Glomerular visceral epithelial cell (primary cell): Measurements from ENCODE around the gene RNF220.

ENCODE experiments used
- DNase-seq: peaks from one replicate; pipeline ENCODE4 v3.0.0-alpha.2; 2016; ENCODE audit errors: extremely low spot score

The RNF220 gene

DNA sequence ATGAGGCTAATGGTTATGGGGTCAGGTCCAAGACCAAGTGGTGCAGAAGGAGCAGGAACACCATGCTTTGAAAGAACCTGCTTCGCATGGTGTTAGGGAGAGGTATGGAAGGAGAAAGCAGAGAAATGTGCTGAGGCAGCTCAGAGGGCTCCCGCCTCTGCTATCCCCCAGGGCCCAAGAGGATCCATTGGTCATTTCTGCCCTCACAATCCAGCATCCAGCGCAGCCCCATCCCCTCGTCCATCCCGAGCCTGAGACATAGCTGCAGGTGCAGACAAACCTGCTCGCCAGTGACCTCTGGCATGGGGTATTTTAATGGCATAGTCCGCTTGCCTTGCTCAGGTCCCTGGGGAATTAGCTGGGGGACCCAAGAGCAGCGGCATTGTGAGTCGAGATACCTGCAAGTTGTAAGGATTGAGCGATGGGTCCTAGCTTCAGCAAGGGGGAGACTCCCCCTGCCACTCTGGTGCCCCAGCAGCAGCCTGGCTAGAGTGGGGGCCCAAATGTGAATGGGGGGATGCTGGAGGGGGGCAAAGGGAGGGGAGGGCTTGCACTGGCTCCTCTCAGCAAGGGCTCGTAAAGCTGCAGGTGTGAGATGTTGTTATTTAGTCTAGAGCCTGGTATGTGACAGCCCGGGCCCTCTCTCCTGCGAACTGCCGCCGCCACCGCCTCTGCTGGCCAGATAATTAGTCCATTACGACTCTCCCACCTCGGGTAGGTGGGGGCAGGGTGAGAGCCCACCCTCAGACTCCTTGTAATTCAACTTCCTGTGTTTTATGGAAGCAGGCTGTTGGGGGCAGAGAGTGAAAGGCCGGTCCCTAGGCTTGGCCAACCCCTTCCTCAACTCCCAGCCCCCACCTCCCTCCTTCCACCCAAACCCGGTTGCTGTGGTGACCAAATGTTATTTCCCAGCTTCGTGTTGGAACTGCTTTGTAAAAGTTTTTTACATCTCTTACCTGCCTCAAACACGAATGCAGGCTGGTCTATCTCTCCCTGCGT lies 118.8 kb downstream of the RNF220 start:
- DNase-seq = no peak

DNA sequence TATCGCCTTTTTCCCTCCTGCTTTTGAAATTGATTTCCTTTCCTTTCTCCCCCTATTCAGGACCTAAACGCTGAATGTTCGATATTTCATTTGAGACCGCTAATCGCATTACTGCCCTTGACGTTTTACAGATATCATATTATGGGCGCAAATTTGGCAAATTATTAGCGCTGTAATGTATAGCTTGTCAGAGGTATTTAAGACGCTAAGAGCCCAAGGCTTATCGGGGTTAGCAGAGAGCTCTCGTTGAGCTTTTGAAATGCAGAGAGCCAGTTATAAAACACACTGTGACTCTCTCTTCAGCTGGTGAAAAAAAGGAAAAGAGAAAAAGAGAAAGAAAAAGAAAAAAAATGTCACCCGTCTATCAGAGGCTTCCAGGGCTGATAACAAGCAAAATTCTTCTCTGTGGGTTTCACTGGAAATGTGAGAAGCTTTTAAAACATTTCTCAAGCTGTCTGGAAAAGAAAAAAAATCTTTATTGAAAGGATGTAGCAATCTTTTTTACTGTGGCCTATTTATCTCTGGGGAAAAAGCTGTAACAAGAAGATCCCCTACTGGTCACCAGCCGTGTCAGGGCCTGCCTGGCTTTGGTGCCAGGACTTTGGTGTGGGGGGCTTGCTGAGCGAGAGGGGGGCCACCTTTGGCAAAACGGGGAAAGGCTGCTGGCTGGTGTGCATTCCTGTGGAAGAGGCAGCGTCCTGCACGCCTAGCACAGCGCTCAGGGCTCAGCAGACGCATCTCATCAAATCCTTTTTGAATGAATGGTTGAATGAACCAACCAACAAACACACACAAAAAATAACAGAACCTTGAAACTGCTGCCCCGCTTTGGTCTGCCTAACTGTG lies 119.8 kb downstream of the RNF220 start:
- DNase-seq = no peak

DNA sequence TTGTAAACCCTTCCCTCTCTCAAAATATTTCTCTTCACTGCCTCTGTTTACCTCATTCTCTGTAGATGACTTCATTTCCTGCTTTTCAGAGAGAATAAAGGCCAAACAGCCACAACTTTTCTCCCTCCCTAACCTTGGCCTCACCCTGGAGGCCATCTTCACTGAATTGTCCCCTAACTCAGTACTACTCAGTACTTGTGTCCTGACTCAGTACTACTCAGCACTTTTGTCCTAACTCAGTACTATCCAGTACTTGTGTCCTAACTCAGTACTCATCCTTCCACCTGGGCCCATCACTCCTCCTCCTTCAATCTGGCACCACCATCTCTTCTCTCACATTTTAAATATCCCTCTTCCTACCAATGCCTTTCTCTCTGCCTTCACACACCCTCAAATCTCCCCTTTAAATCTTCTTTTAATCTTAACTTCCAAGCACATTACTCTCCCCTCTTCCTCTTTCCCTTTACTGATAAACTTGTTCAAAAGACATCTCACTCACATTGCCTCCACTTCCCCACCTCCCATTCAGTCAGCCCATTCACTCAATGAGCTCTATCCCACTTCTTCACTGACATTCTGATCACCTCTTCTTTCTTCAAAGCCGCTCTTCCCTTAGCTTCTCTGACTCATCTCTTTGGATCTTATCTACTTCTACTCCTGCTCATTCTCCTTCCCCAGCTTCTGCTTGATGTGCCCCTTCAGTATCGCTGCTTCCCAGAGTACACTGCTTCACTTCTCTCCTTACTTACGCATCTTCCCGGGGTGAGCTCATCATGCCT lies 121.4 kb downstream of the RNF220 start:
- no peak for DNase-seq

DNA sequence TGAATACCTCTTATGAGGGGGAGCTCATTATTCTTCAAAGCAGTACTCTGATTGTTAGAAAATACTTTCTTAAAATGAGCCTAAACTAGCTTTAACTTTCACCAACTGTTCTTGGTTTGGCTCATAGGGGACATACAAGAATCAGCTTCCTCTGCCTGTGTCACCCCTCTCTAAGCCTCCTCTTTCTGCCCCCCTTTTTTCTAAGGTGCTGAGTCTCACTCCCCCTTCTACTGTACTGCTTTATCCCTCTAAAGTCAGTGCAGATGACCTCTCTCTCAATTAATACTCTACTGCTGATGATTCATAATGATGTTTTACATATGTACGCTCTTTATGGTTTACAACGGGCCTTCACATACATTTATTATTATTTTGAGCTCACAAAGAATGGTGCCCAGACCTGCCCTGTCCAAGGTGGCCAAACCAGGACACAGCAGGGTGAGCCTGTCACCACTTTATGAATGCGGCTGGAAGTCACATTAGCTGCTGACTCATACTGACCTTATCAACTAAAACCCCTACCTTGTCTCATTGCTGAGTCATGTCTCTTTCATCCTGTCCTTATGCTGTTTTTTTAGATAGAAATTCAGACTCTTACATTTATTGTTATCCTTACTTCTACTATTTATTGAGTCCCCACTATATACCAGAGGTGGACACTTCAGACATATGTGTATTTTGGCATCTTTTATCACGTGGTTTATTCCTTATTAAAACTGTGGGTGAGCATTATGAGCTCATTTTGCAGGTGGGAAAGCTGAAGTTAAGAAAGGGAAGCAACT lies 126.9 kb downstream of the RNF220 start:
- peak; percentile 36 for DNase-seq

DNA sequence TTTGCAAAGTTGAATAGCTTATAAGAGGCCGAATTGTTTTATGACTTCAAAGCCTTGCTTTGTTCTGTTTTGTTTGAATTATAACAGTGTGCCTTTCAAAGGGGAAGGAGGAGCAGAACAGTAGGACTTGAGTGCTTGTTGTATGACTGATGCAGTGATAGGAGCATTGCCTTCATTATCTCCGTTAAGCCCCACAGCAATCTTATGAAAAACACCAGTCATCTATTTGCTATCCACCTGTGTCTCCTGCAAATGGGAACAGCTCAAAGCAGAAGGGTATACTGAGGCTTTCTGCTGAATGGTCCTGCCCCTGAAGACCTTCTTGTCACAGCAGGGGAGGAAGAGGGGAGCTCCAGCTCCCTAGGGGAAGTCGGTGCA lies 127.5 kb downstream of the RNF220 start:
- no peak for DNase-seq

DNA sequence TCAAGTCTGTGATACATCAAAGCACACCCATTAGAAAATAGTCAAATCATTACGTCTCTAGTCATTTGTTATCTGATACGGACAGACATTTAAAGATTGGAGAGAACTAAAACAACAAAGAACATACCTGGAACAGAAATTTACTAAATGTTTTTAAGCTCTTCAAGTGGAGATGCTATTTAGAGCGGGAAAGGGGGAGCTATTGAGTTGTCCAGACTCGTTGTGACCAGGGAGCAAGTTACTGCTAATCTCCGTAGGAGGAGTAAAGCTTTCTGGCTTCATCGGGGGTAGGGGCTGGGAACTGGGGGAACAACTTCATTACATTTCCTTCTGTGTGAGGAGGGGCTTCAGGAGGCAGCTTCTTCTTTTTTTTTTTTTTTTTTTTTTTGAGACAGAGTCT lies 129.7 kb downstream of the RNF220 start:
- DNase-seq = no peak

DNA sequence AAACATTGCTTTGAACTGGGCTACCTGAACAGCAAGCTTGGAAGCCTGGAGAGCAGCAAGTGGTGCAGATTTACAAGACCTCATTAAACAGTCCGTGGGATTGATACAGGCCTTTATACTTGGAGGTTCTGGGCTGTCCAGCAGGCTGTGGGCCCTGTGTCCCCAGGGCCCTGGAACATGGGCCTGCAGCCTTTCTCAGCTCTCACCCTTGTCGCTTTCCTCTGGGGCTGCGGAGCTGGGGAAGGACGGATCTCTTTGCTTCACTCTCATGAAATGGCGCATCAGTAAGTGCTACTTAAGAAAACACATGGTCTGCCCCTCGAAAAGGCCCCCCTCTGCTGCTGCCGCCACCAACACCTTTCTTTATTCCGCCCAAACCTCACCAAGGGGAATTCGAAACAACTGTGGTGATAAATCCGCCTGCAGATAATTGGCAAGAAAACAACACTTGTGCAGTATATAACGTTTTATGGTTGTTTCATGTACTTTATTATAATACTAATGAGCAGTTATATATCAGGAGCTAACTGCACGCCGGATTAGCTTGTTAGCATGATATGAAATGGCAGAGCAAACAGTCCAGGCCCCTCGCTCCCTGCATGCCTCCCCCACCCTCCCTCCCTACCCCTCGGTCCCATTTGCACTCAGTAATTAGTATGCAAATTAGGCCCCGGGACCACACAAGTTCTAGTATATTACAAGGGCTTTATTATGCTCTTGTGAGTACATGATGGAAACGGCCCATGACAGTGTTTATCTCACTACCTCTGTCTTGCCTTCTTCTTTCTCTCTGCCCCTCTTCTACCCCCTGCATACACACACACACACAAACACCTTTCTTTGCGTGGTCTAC lies 131.5 kb downstream of the RNF220 start:
- no peak for DNase-seq

DNA sequence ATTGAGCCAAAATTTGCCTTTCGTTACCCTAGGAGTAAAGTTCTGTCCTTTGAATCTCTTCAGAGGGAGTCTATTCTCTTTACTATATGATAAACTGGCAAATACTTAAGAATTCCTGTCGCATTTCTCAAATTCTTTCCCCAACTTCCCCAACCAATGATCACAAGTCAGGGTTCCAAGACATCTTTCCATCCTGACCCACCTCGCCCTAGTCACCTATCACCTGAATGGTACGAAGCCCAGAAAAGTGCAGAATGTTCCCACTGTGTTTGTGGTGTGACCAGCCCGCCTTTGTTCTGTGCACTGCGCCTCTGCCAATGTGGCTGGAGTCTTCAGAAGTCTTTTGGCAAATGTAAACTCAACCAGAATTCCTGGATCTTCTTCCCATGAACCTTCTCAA lies 132.5 kb downstream of the RNF220 start:
- no peak for DNase-seq

DNA sequence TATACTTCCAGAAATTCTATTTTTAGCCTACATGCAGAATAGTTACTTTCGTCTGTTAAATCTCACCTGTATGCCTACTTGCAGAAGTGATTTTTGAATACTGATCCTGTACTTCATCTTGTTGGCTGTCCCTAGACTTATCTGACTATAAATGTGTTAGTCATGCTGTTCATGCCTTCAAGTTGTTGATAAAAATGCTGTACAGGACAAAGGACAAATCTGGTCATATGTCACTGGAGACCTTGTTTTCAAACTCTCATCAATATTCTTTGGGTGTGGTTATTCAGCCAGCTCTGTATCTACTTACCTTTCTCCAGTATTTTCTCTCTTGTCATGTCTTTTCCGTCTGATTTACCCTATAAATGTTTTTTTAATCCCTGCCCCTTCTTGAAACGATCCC lies 132.9 kb downstream of the RNF220 start:
- DNase-seq = no peak

DNA sequence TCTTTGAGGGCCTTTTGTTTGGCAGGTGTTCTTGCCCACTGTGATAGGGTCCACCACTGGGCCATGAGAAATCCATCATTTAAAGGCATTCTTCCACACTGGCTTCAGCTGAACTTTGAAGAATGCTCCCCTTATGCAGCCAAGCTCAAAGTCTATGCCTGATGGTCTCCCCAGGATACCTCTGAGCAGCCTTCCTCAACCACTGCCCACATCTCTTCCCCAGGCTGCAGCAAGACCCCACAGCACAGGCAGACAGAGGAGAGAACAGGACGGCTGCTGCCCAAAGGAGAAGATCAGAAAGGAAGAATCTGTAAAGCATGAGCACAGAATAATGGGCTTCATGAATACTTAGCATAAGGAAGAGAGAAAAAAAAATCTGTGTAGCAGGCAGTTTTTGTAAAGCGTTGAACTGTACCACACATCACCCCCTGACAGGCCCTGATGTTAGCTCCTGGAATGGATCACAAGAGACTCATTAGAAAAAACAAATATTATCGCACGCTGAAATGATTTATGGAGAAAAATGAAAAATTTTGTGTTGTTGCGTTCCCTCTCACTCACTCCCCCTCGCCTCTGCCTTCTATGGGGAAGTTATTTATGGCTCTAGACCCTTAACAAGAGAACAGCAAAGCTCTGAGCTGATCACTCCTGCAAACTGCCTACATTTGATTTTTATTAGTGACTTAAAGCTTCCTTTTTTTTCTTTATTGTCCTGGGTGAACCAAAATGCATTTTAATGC lies 135.1 kb downstream of the RNF220 start:
- DNase-seq = no peak

DNA sequence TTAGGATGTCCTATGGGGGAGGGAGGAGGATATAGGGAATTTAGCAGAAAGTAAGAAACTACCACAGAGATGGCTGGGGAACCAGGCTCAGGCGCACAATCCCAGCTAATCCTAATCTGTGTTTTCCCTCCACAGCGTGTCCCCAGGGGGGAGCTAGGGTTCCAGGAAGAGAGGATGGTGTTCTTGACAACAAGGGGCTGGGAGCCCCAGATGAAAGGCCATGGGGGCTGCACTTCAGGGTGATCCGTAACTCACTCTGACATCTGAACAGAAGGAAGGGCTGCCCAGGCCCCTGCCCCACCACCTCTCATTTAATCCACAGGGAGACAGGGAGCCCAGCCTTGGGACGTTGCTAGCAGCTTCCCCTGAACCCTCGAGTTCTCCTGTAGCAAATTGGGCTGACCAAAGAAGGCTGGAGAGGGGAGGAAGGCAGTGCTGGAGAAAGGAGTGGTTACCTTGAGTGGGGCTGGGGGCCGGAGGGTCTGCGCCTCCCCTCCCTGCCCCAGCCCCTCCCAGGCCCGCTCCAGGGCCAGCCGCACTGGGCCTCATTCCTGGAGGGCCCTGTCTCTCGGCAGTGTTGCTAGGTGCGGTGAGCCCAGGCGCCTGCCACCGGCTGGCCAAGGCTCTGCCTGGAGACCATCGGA lies 137.5 kb downstream of the RNF220 start:
- DNase-seq = no peak

DNA sequence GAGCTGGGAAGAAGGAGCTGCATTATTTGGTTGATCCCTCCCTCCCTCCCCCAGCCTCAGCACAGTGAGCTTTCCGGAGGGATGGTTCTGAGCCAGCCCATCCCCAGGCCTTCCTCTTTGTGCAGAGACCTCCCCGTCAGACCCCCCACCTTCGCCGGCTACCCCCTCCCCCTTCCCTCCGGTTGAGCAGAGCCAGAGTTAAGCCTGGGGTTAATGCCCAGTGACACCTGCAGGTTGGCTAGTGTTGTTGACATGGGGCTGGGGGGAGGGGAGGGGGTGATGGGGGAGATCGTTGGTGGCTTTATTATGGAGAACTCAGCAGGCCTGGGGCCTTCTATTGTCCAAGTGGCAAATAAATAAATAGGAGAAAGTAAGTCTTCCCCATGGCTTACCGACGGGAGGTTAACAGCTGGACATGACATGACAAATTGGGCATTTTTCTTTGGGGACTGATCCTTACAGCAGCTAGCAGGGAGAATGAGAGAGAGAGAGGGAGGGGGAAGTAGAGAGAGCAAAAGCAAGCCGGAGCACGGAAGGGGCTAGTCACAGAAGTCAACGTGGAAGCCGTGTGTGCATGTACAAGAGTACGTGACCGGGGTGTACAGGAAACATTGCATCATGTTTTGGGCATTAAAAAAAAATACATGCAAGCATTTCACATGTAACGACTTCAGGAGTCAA lies 138.1 kb downstream of the RNF220 start:
- no peak for DNase-seq

DNA sequence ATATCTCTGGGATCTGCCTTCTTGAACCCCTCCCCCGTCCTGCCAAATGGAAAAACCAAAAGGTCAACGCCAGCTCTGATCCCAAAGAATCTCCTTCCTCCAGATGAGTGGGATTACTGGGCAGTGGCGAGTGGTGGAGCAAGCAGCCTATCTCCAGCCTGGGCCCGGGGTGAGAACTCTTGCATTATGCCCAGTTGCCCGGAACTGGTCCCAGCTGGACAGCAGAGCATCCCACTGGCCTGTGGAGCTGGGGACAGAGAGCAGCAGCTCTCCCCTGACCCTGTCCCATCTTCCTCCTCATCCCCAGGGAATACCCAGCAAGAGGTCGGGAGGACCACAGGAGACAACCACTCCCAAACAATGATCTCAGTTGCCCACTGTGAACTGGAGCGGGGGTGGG lies 138.7 kb downstream of the RNF220 start:
- DNase-seq = no peak

DNA sequence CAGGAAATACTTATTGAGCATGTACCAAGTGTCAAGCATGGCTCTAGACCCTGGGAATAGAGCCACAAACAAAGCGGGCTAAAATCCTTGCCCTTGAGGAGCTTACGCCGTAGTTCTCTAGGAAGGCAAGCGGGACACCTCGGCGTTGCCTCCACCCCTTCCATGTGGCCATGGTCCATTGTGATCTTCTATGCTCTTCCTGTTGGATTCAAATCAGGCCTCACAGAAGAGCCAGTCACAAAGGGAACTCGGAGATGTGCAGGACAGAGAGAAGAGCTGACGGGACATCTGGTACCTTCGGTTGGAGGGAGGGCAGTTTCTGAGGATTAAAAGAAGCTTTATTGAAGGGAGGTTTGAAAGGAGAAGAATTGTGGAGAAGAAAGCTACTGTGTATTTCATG lies 139.9 kb downstream of the RNF220 start:
- no peak for DNase-seq

DNA sequence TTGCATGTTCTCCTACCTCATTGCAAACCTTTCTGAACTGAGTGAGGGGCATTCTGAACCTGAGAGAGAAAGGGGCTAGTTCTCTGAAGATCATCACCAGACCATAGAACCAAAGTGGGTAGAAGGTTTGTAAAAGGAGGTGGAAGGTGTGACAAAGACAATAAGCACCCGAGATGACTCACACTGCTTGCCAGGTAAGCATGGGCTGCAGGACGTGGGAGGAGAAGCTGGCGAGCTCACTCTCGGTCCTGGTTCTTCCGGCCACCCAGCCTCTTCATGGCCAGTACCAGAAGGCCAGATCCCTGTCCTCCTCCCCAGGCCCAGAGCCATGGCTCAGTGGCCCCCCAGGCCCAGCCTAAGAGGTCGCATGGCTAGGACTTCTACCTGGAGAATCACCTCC lies 140.9 kb downstream of the RNF220 start:
- DNase-seq = no peak

DNA sequence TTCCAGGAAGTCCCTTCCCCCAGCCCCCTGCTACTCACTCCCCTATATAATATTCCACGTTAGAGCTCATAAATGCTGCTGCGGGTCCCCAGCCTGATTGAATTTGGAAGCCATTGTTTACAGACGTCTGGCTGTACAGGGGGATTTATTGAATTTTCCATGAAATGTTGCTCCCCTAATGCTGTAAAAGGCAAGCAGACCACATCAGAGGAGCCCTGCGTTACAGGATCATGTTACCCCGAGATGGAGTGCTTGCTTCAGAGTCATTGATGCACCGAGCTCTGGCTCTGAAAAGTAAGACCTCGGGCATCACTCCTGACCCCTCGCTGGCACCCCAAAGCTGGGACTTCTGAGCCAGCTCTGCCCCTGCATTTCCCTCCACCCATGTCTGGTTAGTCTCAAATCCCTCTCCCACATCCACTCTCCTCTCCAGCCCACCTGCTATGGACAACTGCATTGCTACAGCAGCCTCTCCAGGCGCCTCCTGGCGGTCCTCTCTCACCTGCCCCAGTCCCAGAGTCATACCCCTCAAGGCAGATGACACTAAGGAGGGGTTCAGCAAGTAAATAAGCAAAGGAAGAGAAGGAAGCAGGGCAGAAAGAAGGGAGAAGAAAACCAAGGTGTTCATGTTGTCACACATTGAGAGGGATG lies 141.5 kb downstream of the RNF220 start:
- DNase-seq = no peak

DNA sequence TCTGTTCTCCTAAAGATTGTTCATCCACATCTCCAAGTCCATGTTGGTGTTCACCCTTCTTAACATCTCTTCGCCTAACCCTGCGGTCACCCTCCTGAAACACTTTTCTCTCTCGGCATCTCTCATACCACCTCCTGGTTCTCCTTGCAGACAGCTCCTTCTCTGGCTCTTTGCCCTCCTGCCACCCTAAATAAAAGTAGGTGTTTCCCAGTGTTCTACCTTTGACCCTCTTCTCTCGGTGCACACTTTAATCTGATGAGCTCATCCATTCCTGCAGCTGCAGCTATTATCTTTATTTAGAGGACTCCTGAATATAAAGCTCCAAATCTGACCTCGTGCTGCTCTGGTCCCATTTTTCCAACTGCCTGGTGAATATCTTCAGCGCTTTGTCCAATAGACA lies 142.3 kb downstream of the RNF220 start:
- no peak for DNase-seq

DNA sequence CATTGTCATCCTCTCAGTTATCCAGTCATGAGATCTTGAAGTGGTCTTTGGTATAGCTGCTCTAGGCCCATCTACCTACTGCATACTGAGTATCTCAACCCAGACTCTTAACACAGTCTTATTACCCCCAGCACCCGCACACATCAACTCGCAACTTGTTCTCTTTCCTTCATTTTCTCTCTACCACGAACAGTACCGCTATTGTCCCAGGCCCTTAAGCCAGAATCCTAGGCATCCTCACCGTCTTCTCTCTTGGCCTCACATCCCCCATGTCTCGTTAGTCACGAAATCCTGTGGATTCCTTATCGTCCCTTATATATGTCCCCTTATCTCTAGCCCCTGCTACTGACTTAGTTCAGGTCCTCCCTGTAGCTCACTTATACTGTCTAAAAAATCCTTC lies 142.8 kb downstream of the RNF220 start:
- DNase-seq = no peak
